Erythroblast (primary cell): ENCODE data around the gene KRT12.

Experiments used
- GATA1 ChIP-seq: IDR thresholded peaks from 2 replicates; pipeline ENCODE4 v1.6.1; 2011; ENCODE audit warnings: low read depth, mild to moderate bottlenecking, control low read depth, low read length, moderate library complexity
- POLR2A ChIP-seq: IDR thresholded peaks from 2 replicates; pipeline ENCODE4 v1.6.1; 2011; ENCODE audit warnings: mild to moderate bottlenecking, low read length

- no peak for TF ChIP-seq POLR2A
- TF ChIP-seq GATA1, result no peak
Observed at GRCh38 chr17:40825599-40825998, 41.4 kb downstream of the KRT12 start.
